HCT116 (cell line): Measurements from ENCODE around the gene GZMA. TPM values are rescaled to one million over a fixed set of nuclear protein-coding genes. Genes with fewer than 3 reads are reported as not detected.

Experiments
- ATAC-seq: fragments of 200-7000 bp; cut with Tn5 transposase; 2 replicates; pipeline ENCODE4 v1.9.1; 2020; ENCODE audit warnings: mild to moderate bottlenecking, moderate library complexity
- BruUV-seq: library from RNA; stranded (reverse); fragments of 400-500 nt; replicated peaks from 2 replicates; lab custom pipeline; 2021; lab: Mats Ljungman, UMichigan
- CTCF ChIA-PET: fragments of 300-600 bp; sonication (Branson Sonifier 250); formaldehyde crosslinking; loops from one replicate; lab custom pipeline; 2021; ENCODE audit warnings: antibody characterized with exemption; lab: Charles Lee
- POLR2A ChIA-PET: fragments of 300-600, 350-600 bp; sonication (Branson Sonifier 250); formaldehyde crosslinking; loops from one replicate; lab custom pipeline; 2021; ENCODE audit warnings: antibody characterized with exemption; lab: Charles Lee
- RAD21 ChIA-PET, 2 experiments: fragments of 300-600 bp; sonication (Branson Sonifier 250); formaldehyde crosslinking; loops; one replicate each; lab custom pipeline; 2023; ENCODE audit warnings: low total read pairs in 2 of 2; ENCODE audit not compliant: uncharacterized antibody in 2 of 2, unreplicated experiment in 2 of 2, low non-redundant PET in 1 of 2; lab: Charles Lee
- DNase-seq: peaks from one replicate; pipeline ENCODE4 v3.0.0-alpha.2; 2010; ENCODE audit warnings: low read depth, low spot score
- H2AFZ ChIP-seq: fragments of 200-600 bp; shearing (Covaris generic), sonication (generic); 2 replicates; pipeline ENCODE4 v1.6.1; 2017; ENCODE audit warnings: low read depth, mixed run types, mixed read lengths, antibody characterized with exemption, low read length; ENCODE audit not compliant: poor library complexity, severe bottlenecking
- H3K27ac ChIP-seq: 2 replicates; pipeline ENCODE4 v1.5.1; 2012; ENCODE audit warnings: low read depth, low read length
- H3K27me3 ChIP-seq: fragments of 200-600 bp; sonication (generic); 2 replicates; pipeline ENCODE4 v1.6.1; 2016; ENCODE audit warnings: mixed run types, low read length, mixed read lengths; ENCODE audit not compliant: insufficient read depth
- H3K36me3 ChIP-seq, 2 experiments: fragments of 200-500 bp in 1 of 2; fragments of 200-600 bp in 1 of 2; sonication (Bioruptor generic) in 1 of 2; sonication (generic) in 1 of 2; 2 replicates each; pipeline versions ENCODE4 v1.5.1 to v1.6.1; 2014 to 2016; ENCODE audit warnings: low read length in 2 of 2, inconsistent platforms in 1 of 2, mixed read lengths in 1 of 2, mixed run types in 1 of 2; ENCODE audit not compliant: insufficient read depth in 2 of 2, control insufficient read depth in 1 of 2
- H3K4me1 ChIP-seq, 2 experiments: fragments of 200-600 bp in 1 of 2; sonication (generic) in 1 of 2; 2 replicates each; pipeline versions ENCODE4 v1.5.1 to v1.6.1; 2012 to 2017; ENCODE audit warnings: low read length in 2 of 2, inconsistent platforms in 1 of 2, mild to moderate bottlenecking in 1 of 2, mixed read lengths in 1 of 2, mixed run types in 1 of 2, moderate library complexity in 1 of 2; ENCODE audit not compliant: insufficient read depth in 2 of 2, control insufficient read depth in 1 of 2
- H3K4me2 ChIP-seq: fragments of 200-600 bp; sonication (generic); 2 replicates; pipeline ENCODE4 v1.6.1; 2017; ENCODE audit warnings: mixed run types, low read length, mixed read lengths
- H3K4me3 ChIP-seq, 2 experiments: fragments of 200-600 bp in 1 of 2; sonication (generic) in 1 of 2; replicated peaks in 1 of 2; 2 replicates each; pipeline ENCODE4 v1.5.1; 2011 to 2016; ENCODE audit warnings: low read length in 2 of 2, control low read depth in 1 of 2, low read depth in 1 of 2, mild to moderate bottlenecking in 1 of 2, mixed read lengths in 1 of 2, mixed run types in 1 of 2
- H3K79me2 ChIP-seq: fragments of 200-600 bp; sonication (generic); 2 replicates; pipeline ENCODE4 v1.6.1; 2017; ENCODE audit warnings: mild to moderate bottlenecking, mixed run types, low read length, moderate library complexity, mixed read lengths; ENCODE audit not compliant: insufficient read depth
- H3K9ac ChIP-seq: fragments of 200-600 bp; sonication (generic); 2 replicates; pipeline ENCODE4 v1.6.1; 2016; ENCODE audit warnings: low read length, mixed read lengths
- H3K9me2 ChIP-seq: fragments of 200-600 bp; sonication (generic), shearing (Covaris generic); 2 replicates; pipeline ENCODE4 v1.6.1; 2017; ENCODE audit warnings: mixed run types, mild to moderate bottlenecking, moderate library complexity; ENCODE audit not compliant: insufficient read depth
- H3K9me3 ChIP-seq, 2 experiments: fragments of 200-500 bp in 1 of 2; fragments of 200-600 bp in 1 of 2; sonication (Bioruptor generic) in 1 of 2; sonication (generic) in 1 of 2; 2 replicates each; pipeline ENCODE4 v1.6.1; 2014 to 2017; ENCODE audit warnings: low read length in 2 of 2, mixed read lengths in 2 of 2, inconsistent platforms in 1 of 2, low read depth in 1 of 2, mild to moderate bottlenecking in 1 of 2, mixed run types in 1 of 2, moderate library complexity in 1 of 2; ENCODE audit not compliant: control insufficient read depth in 1 of 2, insufficient read depth in 1 of 2
- H4K20me1 ChIP-seq: fragments of 200-600 bp; sonication (generic), shearing (Covaris generic); 2 replicates; pipeline ENCODE4 v1.6.1; 2017; ENCODE audit warnings: mixed run types, mild to moderate bottlenecking, moderate library complexity; ENCODE audit not compliant: insufficient read depth
- CEBPB ChIP-seq: IDR thresholded peaks from 2 replicates; pipeline ENCODE4 v1.6.1; 2012; ENCODE audit warnings: low read depth
- EGR1 ChIP-seq: IDR thresholded peaks from 2 replicates; pipeline ENCODE4 v1.6.1; 2012; ENCODE audit warnings: low read depth
- ELF1 ChIP-seq: IDR thresholded peaks from 2 replicates; pipeline ENCODE4 v1.6.1; 2012; ENCODE audit warnings: low read depth, borderline replicate concordance
- EZH2 ChIP-seq: fragments of 200-600 bp; sonication (generic); IDR thresholded peaks from 2 replicates; pipeline ENCODE4 v1.6.1; 2017; ENCODE audit warnings: antibody characterized with exemption, mixed run types
- FOSL1 ChIP-seq: IDR thresholded peaks from 2 replicates; pipeline ENCODE4 v1.6.1; 2012; ENCODE audit warnings: low read depth
- POLR2A ChIP-seq: IDR thresholded peaks from 2 replicates; pipeline ENCODE4 v1.7.0; 2011; ENCODE audit warnings: borderline replicate concordance; ENCODE audit not compliant: insufficient read depth, insufficient read length; ENCODE audit errors: extremely low read depth
- POLR2AphosphoS5 ChIP-seq: IDR thresholded peaks from 2 replicates; pipeline ENCODE4 v1.6.1; 2011; ENCODE audit warnings: mild to moderate bottlenecking, low read depth, low read length, moderate library complexity
- RAD21 ChIP-seq: IDR thresholded peaks from 2 replicates; pipeline ENCODE4 v1.6.1; 2012; ENCODE audit warnings: low read depth, mild to moderate bottlenecking
- REST ChIP-seq: IDR thresholded peaks from 2 replicates; pipeline ENCODE4 v1.6.1; 2012; ENCODE audit warnings: low read depth
- SIN3A ChIP-seq: IDR thresholded peaks from 2 replicates; pipeline ENCODE4 v1.6.1; 2012; ENCODE audit warnings: low read depth
- SRF ChIP-seq: IDR thresholded peaks from 2 replicates; pipeline ENCODE4 v1.6.1; 2012; ENCODE audit warnings: low read depth
- TCF7L2 ChIP-seq: IDR thresholded peaks from 2 replicates; pipeline ENCODE4 v1.7.0; 2011; ENCODE audit warnings: borderline replicate concordance, inconsistent platforms; ENCODE audit not compliant: insufficient read depth, insufficient read length; ENCODE audit errors: extremely low read depth
- YY1 ChIP-seq: IDR thresholded peaks from 2 replicates; pipeline ENCODE4 v1.6.1; 2011; ENCODE audit warnings: low read length, low read depth, moderate library complexity, mild to moderate bottlenecking; ENCODE audit not compliant: insufficient replicate concordance; ENCODE audit errors: extremely low read depth
- ZNF274 ChIP-seq: fragments of 200-500 bp; sonication (Bioruptor generic); IDR thresholded peaks from 2 replicates; pipeline ENCODE4 v1.6.1; 2014; ENCODE audit warnings: mild to moderate bottlenecking, low read depth, low read length, inconsistent platforms
- intact Hi-C: fragments of 100-400 bp; cut with micrococcal nuclease; formaldehyde crosslinking; loops from 2 replicates; pipeline ENCODE4 v1.10.0; 2022
- total RNA-seq: library from RNA; stranded (reverse); gene quantifications from one replicate; pipeline ENCODE4 v1.2.1, GENCODE V29; 2021; ENCODE audit not compliant: unreplicated experiment
- TF ChIP-seq, protein P1 (sequence below): IDR thresholded peaks from 2 replicates; pipeline ENCODE4 v1.6.1; 2012
- TF ChIP-seq, protein P2 (sequence below): IDR thresholded peaks from 2 replicates; pipeline ENCODE4 v1.6.1; 2011; ENCODE audit warnings: mild to moderate bottlenecking, low read length, moderate library complexity; ENCODE audit not compliant: insufficient replicate concordance; ENCODE audit errors: extremely low read depth
- TF ChIP-seq, protein P3 (sequence below): IDR thresholded peaks from 2 replicates; pipeline ENCODE4 v1.6.1; 2012
- TF ChIP-seq, protein P4 (sequence below), 3 experiments: fragments of 200-600 bp in 1 of 3; sonication (generic) in 1 of 3; IDR thresholded peaks in 2 of 3; conservative IDR thresholded peaks in 1 of 3; 2 replicates each; pipeline ENCODE4 v1.5.1; 2012 to 2017; ENCODE audit warnings: low read depth in 2 of 3, low read length in 2 of 3, antibody characterized with exemption in 1 of 3, borderline replicate concordance in 1 of 3, control low read depth in 1 of 3, mild to moderate bottlenecking in 1 of 3, mixed read lengths in 1 of 3, mixed run types in 1 of 3, moderate library complexity in 1 of 3; ENCODE audit not compliant: insufficient read depth in 1 of 3

The GZMA gene
- total RNA-seq, 1 experiment from 2014 or later, result not detected

DNA sequence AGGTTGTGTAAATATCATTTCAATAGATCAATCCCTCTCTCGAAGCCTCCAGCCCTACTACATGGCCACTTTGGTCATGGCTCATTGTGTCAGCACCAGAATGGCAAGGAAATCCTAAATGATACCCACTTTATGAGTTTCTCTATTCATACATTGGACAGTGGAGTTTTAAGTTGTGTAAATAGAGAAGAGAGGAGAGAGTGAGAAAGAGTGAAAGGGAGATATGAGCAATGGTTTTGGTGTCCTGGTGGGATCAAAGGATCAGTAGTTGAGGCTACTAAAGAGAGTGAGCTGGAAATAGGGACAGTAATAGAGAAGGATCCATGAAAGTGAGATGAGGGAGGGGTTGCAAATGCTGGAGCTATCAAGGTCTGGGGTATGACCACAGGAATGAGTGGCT, 31.5 kb upstream of the GZMA start:
- H3K27ac ChIP-seq, result no peak overlapping the region
- H4K20me1 ChIP-seq, result no peaks in the 10 kb centered on the region
- H3K9ac ChIP-seq, result no peak overlapping the region
- no peaks in the 10 kb centered on the region for H3K4me1 ChIP-seq
- H3K9me2 ChIP-seq, result no peaks in the 10 kb centered on the region
- no peaks in the 10 kb centered on the region for H3K79me2 ChIP-seq
- POLR2A ChIA-PET, result no interaction called here
- TF ChIP-seq POLR2A, result no peak
- no peak for TF ChIP-seq RAD21
- TF ChIP-seq CEBPB, result no peak
- TF ChIP-seq REST, result no peak
- TF ChIP-seq, protein P1, sequence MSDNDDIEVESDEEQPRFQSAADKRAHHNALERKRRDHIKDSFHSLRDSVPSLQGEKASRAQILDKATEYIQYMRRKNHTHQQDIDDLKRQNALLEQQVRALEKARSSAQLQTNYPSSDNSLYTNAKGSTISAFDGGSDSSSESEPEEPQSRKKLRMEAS, result no peak
- TF ChIP-seq, protein P2, sequence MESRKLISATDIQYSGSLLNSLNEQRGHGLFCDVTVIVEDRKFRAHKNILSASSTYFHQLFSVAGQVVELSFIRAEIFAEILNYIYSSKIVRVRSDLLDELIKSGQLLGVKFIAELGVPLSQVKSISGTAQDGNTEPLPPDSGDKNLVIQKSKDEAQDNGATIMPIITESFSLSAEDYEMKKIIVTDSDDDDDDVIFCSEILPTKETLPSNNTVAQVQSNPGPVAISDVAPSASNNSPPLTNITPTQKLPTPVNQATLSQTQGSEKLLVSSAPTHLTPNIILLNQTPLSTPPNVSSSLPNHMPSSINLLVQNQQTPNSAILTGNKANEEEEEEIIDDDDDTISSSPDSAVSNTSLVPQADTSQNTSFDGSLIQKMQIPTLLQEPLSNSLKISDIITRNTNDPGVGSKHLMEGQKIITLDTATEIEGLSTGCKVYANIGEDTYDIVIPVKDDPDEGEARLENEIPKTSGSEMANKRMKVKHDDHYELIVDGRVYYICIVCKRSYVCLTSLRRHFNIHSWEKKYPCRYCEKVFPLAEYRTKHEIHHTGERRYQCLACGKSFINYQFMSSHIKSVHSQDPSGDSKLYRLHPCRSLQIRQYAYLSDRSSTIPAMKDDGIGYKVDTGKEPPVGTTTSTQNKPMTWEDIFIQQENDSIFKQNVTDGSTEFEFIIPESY, result no peak
- no peak for TF ChIP-seq ELF1
- no peak for TF ChIP-seq POLR2AphosphoS5
- TF ChIP-seq SIN3A, result no peak
- TF ChIP-seq FOSL1, result no peak
- no peak for TF ChIP-seq TCF7L2
- no peak for TF ChIP-seq EZH2
- no peak for TF ChIP-seq YY1
- TF ChIP-seq SRF, result no peak
- TF ChIP-seq, protein P3, sequence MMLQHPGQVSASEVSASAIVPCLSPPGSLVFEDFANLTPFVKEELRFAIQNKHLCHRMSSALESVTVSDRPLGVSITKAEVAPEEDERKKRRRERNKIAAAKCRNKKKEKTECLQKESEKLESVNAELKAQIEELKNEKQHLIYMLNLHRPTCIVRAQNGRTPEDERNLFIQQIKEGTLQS, result no peak
- TF ChIP-seq, protein P4, sequence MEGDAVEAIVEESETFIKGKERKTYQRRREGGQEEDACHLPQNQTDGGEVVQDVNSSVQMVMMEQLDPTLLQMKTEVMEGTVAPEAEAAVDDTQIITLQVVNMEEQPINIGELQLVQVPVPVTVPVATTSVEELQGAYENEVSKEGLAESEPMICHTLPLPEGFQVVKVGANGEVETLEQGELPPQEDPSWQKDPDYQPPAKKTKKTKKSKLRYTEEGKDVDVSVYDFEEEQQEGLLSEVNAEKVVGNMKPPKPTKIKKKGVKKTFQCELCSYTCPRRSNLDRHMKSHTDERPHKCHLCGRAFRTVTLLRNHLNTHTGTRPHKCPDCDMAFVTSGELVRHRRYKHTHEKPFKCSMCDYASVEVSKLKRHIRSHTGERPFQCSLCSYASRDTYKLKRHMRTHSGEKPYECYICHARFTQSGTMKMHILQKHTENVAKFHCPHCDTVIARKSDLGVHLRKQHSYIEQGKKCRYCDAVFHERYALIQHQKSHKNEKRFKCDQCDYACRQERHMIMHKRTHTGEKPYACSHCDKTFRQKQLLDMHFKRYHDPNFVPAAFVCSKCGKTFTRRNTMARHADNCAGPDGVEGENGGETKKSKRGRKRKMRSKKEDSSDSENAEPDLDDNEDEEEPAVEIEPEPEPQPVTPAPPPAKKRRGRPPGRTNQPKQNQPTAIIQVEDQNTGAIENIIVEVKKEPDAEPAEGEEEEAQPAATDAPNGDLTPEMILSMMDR (IDR thresholded peaks at IDR 0.05 in 2 of 3, conservative IDR thresholded peaks at IDR 0.05 in 1 of 3; ENCODE audit: borderline replicate concordance in 1 of 3, insufficient read depth in 1 of 3, low read depth in 2 of 3, low read length in 2 of 3), result no peak
- TF ChIP-seq EGR1, result no peak
- no peak for TF ChIP-seq ZNF274
- TF ChIP-seq, all 23 proteins: peak for 0
- CTCF ChIA-PET, result no interaction called here
- Histone ChIP-seq H3K9me3 (no peaks in the 10 kb centered on the region), H3K36me3 (no peaks in the 10 kb centered on the region), H2AFZ (no peak overlapping the region), H3K4me3 (no peak overlapping the region), H3K4me2 (no peak overlapping the region), H3K27me3 (peaks cover 22% of the 10 kb centered on the region)
- no peak for ATAC-seq
- RAD21 ChIA-PET, result no interaction called here
- DNase-seq, result no peak
- intact Hi-C loops, result no loop called here
- BruUV-seq, result no TSS peak
